ENCODE results near the gene MPI. TPM values are rescaled to one million over a fixed set of nuclear protein-coding genes. Genes with fewer than 3 reads are reported as not detected.

The MPI gene
- polyA plus RNA-seq, 3 donors, result 19.2 to 19.9 (median 19.7) TPM

GRCh38 chr15:74856537-74856936, 33.3 kb upstream of the MPI start:
- intact Hi-C loops (cut with micrococcal nuclease), result no loop called here
- no peak overlapping the region for H3K4me2 ChIP-seq (replicated peaks; ENCODE audit: extremely low read depth, low read length, poor library complexity, severe bottlenecking)
- WGBS (ENCODE audit: insufficient coverage), result no CpG with 5 or more reads among the region's 1 CpG
- Mint-ChIP-seq H3K36me3 (peaks cover 40 to 62% of the 10 kb centered on the region in 2 donors), H3K9me3 (no peaks in the 10 kb centered on the region), H3K4me1 (peaks cover 32% of the 10 kb centered on the region), H3K4me3 (no peak overlapping the region), H3K27me3 (ENCODE audit: low read depth in 3 of 3) (peaks cover 0 to 1% (median 0%) of the 10 kb centered on the region in 3 donors), H3K27ac (no peak overlapping the region)
- TF ChIP-seq CTCF (IDR thresholded peaks at IDR 0.05), result no peak
- H3K4me3 ChIP-seq (replicated peaks in 1 of 3; ENCODE audit: low read depth in 2 of 3, low read length in 3 of 3), result no peak overlapping the region
- no peak overlapping the region for H3K9ac ChIP-seq (ENCODE audit: insufficient read depth, low read length, poor library complexity, severe bottlenecking)
- no peak for DNase-seq
- peaks cover 99% of the 10 kb centered on the region for H4K20me1 ChIP-seq (ENCODE audit: insufficient read depth, low read length)
- H3K9me3 ChIP-seq (replicated peaks in 1 of 2; ENCODE audit: control insufficient read depth in 1 of 2, insufficient read depth in 1 of 2, low read length in 2 of 2), result no peaks in the 10 kb centered on the region
- no peaks in the 10 kb centered on the region for H3K27me3 ChIP-seq (ENCODE audit: control insufficient read depth in 2 of 2, insufficient read depth in 2 of 2, low read length in 2 of 2)
- peaks cover 4 to 14% of the 10 kb centered on the region in 2 donors for H3K4me1 ChIP-seq (ENCODE audit: control insufficient read depth in 1 of 2, insufficient read depth in 2 of 2, low read length in 2 of 2)
- peak overlapping the region in 1 of 2 donors; percentile 42 for H3K27ac ChIP-seq (ENCODE audit: low read depth in 1 of 2, low read length in 2 of 2)
- H3K36me3 ChIP-seq (replicated peaks in 1 of 2; ENCODE audit: control insufficient read depth in 1 of 2, insufficient read depth in 2 of 2, low read length in 2 of 2), result peaks cover 43 to 54% of the 10 kb centered on the region in 2 donors
- H2AFZ ChIP-seq (ENCODE audit: insufficient read depth, low read depth, low read length, poor library complexity, severe bottlenecking), result no peak overlapping the region
- H3K79me2 ChIP-seq (ENCODE audit: insufficient read depth, low read length), result peaks cover 77% of the 10 kb centered on the region

DNA sequence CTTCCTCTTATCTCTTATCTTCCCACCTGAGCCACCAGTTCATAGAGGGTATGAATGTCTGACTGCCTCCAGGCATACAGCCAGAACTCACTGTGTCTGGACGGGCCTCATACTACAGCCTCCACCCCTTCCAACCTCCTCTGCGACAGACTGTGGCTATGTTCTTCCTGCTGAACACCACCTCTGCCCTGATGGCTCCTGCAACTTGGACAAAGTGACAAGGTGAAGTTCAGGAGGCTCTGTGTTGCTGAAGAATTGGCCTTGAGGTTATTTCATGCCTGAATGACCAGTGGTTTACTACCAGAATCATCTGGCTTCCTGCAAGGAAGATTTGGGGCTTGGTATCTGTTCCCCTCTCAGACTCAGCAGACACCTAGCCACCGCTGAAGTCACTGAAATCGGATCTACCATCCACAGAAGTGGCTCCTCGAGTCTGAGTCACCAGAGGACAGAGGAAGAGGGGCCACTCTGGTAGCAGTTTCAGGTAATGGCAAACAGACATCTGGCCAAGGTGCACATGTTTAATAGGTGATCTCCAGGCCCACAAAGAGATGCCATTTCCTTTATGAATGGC, 32.7 kb upstream of the MPI start:
- H3K9me3 Mint-ChIP-seq, result no peaks in the 10 kb centered on the region
- H3K36me3 ChIP-seq (replicated peaks in 1 of 2; ENCODE audit: control insufficient read depth in 1 of 2, insufficient read depth in 2 of 2, low read length in 2 of 2), result peaks cover 36 to 48% of the 10 kb centered on the region in 2 donors
- peaks cover 99% of the 10 kb centered on the region for H4K20me1 ChIP-seq (ENCODE audit: insufficient read depth, low read length)
- no peak overlapping the region for H3K4me3 ChIP-seq (replicated peaks in 1 of 3; ENCODE audit: low read depth in 2 of 3, low read length in 3 of 3)
- H3K9ac ChIP-seq (ENCODE audit: insufficient read depth, low read length, poor library complexity, severe bottlenecking), result no peak overlapping the region
- no peak overlapping the region for H3K4me2 ChIP-seq (replicated peaks; ENCODE audit: extremely low read depth, low read length, poor library complexity, severe bottlenecking)
- H3K4me3 Mint-ChIP-seq, result no peak overlapping the region
- peaks cover 83% of the 10 kb centered on the region for H3K79me2 ChIP-seq (ENCODE audit: insufficient read depth, low read length)
- H3K36me3 Mint-ChIP-seq, result peaks cover 34 to 56% of the 10 kb centered on the region in 2 donors
- intact Hi-C loops (cut with micrococcal nuclease), result no loop called here
- no peaks in the 10 kb centered on the region for H3K27me3 Mint-ChIP-seq (ENCODE audit: low read depth in 3 of 3)
- no peaks in the 10 kb centered on the region for H3K9me3 ChIP-seq (replicated peaks in 1 of 2; ENCODE audit: control insufficient read depth in 1 of 2, insufficient read depth in 1 of 2, low read length in 2 of 2)
- peak overlapping the region in 4 of 7 donors; percentile 30 to 78 (median 49) for H3K27ac Mint-ChIP-seq
- 63% methylated on average over 2 of the region's 5 CpGs for WGBS (ENCODE audit: insufficient coverage)
- DNase-seq, result no peak
- peaks cover 4 to 14% of the 10 kb centered on the region in 2 donors for H3K4me1 ChIP-seq (ENCODE audit: control insufficient read depth in 1 of 2, insufficient read depth in 2 of 2, low read length in 2 of 2)
- no peak overlapping the region for H2AFZ ChIP-seq (ENCODE audit: insufficient read depth, low read depth, low read length, poor library complexity, severe bottlenecking)
- H3K27ac ChIP-seq (ENCODE audit: low read depth in 1 of 2, low read length in 2 of 2), result peak overlapping the region in 1 of 2 donors; percentile 42
- H3K4me1 Mint-ChIP-seq, result peaks cover 32% of the 10 kb centered on the region
- no peaks in the 10 kb centered on the region for H3K27me3 ChIP-seq (ENCODE audit: control insufficient read depth in 2 of 2, insufficient read depth in 2 of 2, low read length in 2 of 2)
- TF ChIP-seq CTCF (IDR thresholded peaks at IDR 0.05), result no peak
